ENCODE results near the gene BPIFB3. TPM values are rescaled to one million over a fixed set of nuclear protein-coding genes. Genes with fewer than 3 reads are reported as not detected.

Gene BPIFB3
- polyA plus RNA-seq, 1 donor = not detected

- DNase-seq = no peak
Measured at GRCh38 chr20:33064572-33065287, 11.0 kb downstream of the BPIFB3 start.

- DNase-seq = no peak
Measured at GRCh38 chr20:33065785-33066184, 12.1 kb downstream of the BPIFB3 start.

GRCh38 chr20:33067806-33068205 is 14.1 kb downstream of the BPIFB3 start:
- DNase-seq = no peak

DNA sequence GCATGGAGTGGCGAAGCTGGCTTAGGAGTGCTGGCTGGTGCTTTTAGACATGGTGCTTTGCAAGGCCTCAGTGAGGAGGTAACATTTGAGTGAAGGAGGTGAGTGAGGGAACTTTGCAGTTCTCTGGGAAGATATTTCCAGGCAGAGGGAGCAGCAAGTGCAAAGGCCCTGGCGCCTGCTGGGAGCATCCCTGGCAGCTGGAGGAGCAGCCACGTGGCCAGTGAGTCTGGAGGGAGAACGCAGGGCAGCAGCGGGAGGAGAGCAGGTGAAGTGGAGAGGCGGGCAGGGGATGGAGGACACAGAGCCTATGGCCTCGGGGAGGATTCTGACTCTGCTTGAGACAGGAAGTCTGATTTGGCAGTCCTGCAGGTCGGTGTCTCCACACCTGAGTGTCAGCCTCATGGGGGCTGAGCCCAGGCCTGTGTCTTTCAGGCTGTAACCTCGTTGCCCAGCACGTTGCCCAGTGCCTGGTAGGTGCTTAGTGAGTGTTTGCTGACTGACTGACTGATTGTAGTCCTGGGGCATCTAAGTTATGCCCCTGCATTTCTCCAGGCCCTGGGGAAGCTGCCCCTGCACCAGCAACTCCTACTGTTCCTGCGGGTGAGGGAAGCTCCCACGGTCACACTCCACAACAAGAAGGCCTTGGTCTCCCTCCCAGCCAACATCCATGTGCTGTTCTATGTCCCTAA is 14.7 kb downstream of the BPIFB3 start:
- no peak for DNase-seq

- DNase-seq = no peak
Measured at GRCh38 chr20:33069673-33070072, 16.0 kb downstream of the BPIFB3 start.

DNA sequence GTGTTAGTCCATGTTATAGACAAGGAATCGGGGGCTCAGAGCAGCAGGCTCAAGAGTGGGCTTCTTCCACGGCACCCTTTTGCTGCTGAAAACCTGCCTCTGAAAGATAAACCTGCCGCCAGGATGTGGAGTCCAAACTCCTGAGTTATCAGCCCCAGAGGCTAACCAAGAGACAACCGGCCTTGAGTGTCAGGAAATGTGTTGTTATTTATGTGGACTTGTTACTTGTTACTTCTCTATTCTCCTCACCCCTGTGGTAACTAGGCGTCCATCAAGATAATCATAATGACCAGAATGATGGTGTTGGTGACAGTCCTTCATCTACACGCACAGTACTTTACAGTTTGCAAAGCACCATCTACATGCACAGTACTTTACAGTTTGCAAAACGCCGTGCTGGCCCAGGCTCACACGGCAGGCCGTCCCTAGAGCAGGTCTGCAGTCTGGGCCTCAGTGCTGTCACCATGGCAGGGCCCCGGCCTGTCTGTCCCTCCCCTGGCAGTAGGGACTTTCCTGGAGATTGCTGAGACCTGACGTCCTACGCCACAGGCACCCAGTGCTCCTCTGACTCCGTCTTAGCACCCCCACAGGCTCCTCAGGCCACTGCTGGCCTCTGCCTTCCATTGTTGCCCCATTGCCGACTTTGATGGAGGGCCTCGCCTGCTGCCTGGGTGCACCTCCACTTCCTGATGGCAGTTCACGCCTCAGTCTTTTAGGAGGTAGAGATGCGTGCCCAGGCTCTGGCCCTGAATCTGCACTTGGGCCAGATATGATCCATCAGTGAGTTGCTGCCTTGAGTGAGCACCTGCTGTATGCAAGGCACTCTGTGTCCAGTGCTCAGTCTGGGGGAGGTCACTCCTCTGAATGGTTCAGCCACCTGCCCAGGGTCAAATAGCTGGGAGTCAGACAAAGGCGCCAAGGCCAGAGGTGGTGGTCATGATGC is 16.7 kb downstream of the BPIFB3 start:
- no peak for DNase-seq

DNA sequence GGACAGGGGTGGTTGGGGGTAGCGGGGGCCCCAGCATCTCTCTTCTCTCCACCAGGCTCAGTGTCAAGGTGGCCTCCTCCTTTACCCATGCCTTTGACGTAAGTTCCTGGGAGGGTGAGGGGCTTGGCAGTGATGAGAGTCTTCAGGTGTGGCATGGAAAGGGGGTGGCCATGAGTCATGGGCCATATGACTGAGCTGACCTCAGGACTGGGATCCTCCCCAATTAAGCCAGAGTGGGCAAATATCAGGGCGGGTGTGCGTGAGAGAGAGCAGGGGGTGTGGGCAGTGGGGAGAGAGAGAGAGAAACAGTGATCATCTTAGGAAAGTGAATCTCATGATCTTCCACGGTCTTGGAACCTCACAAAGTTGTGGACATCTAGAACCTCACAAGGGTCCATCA is 17.5 kb downstream of the BPIFB3 start:
- DNase-seq = no peak

GRCh38 chr20:33072362-33072761 is 18.7 kb downstream of the BPIFB3 start:
- DNase-seq = no peak

DNA sequence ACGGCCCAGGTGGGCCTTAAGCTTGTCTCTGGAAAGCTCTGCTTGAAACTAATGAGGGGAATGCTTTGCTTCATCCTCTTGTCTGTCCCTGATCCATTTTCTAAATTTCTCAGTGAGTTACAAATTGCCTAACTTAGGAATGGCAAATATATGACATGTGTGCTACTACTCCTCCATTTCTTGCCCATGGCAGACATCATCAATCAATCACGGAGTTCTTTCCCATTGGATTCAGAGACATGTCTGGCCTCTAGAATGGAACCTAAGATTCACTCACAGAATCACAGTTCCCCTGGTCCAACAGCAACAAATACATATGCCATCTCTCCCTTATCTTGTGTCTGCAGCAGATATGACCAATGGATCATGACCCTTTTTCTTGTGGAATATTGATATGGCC is 19.1 kb downstream of the BPIFB3 start:
- no peak for DNase-seq

DNA sequence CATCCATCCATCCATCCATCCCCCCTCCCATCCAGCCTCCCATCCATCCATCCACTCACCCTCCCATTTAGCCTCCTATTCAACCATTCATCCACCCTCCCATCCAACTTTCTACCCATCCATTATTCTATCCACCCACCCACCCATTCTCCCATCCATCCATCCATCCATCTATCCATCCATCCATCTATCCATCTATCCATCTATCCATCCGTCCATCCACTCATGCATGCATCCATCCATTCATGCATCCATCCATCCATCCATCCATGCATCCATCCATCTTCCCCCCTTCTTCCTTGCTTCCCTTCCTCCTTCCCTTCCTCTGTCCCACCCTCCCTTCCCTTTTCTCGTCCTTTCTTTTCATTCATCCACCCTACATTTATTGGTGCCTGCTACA is 21.0 kb downstream of the BPIFB3 start:
- no peak for DNase-seq

DNA sequence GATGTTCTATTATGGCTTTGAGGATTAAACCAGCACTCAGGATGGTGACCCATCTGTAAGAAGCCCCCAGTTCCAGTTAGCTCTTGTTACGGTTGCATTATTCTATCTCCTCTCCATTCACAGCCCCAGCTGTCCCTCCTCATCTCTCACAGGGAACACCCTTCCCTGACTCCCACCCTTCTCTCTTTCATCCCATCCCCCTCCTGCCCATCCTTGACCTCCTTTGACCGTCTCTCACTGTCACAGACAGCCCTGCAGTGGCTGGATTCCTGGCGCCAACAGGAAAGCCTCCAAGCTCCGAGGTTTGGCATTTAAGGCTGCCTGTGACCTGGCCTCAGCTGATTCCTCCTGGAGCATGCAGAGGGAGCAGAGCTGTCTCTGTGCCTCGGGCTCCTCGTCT is 21.6 kb downstream of the BPIFB3 start:
- no peak for DNase-seq

GRCh38 chr20:33076662-33077372 is 23.1 kb downstream of the BPIFB3 start:
- no peak for DNase-seq

- DNase-seq = no peak
Measured at GRCh38 chr20:33079259-33079658, 25.6 kb downstream of the BPIFB3 start, which contains the start of gene BPIFB4. Gene BPIFB4, plus strand, starts transcription at chr20:33079643. Its CDS starts 1,884 bp downstream, at chr20:33081527.

DNA sequence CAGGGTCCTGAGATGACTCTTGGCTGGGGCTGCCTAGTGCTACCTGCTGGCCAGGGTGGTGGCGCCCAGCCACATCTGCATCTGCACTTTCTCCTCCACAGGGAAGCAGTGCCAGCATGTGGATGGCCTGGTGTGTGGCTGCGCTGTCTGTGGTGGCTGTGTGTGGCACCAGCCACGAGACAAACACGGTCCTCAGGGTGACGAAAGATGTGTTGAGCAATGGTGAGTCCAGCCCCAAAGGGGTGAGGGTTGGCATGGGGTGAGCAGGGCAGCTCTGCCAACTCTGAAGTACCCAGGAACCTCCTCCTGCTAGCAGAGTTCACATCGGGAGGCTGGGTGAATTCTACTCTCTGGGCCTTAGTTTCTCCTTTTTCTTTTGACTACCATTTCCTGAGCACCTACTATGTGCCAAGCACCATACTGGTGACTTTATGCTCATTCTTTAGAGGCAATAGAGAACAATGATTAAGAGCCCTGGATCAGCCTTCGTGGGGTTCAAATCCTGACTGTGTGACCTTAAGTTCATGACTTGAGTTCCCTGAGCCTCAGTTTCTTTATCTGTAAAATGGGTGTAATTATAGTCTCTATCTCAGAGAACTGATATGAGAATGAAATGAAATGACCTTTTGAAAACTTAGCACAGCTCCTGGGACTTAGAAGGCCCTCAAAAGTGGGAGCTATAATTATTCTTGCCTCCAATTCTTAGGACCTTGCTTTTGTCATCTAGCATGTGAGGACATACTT is 27.9 kb downstream of the BPIFB3 start:
- DNase-seq = no peak

GRCh38 chr20:33082546-33082945 is 28.8 kb downstream of the BPIFB3 start:
- DNase-seq = no peak

GRCh38 chr20:33083544-33084340 is 30.0 kb downstream of the BPIFB3 start:
- no peak for DNase-seq

DNA sequence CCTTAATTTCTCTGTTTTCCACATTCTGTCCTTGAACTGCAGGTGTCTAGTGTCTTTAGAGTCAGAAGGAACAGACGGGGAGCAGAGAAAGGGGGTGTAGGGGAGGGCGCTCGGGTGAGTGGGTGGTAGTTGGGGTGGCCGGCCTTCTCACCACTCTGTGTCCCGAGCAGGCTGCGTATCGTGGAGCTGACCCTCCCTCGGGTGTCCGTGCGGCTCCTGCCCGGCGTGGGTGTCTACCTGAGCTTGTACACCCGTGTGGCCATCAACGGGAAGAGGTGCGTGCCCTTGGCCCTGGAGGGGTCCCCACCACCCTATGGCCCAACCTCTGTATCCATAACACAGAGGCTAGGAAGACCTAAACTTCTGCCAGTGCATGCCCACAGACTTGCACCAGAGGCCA is 31.0 kb downstream of the BPIFB3 start:
- no peak for DNase-seq

- DNase-seq = no peak
Measured at GRCh38 chr20:33086052-33086722, 32.5 kb downstream of the BPIFB3 start.

DNA sequence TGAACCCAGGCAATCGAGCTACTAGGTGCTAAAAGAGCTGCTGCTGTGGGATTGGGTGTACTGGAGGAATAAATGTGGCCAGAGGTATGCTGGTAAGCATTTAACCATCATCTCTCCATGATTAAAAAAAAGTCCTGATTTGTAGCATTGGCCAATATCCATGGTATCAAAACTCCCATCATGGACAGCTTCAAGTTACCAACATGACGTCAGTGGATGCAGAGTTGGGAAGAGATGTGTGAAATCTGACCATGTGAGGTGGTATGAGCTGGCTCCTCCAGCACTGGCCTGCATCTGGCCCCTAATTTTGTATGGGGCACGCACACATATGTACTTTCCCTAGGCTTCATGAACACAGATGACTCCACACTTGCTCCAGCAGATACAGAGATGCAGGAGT is 37.4 kb downstream of the BPIFB3 start:
- no peak for DNase-seq

GRCh38 chr20:33091693-33092092 is 38.0 kb downstream of the BPIFB3 start:
- DNase-seq = no peak
